Camera-type eye (tissue), 1 donor: Measurements from ENCODE around the gene UNC5CL. TPM values are rescaled to one million over a fixed set of nuclear protein-coding genes. Genes with fewer than 3 reads are reported as not detected.

Source experiments
- total RNA-seq: library from RNA; depleted of rRNA; stranded (reverse); fragments of >200 nt; gene quantifications from one replicate; pipeline ENCODE4 v1.2.3, GENCODE V29; 2014

UNC5CL gene, protein sequence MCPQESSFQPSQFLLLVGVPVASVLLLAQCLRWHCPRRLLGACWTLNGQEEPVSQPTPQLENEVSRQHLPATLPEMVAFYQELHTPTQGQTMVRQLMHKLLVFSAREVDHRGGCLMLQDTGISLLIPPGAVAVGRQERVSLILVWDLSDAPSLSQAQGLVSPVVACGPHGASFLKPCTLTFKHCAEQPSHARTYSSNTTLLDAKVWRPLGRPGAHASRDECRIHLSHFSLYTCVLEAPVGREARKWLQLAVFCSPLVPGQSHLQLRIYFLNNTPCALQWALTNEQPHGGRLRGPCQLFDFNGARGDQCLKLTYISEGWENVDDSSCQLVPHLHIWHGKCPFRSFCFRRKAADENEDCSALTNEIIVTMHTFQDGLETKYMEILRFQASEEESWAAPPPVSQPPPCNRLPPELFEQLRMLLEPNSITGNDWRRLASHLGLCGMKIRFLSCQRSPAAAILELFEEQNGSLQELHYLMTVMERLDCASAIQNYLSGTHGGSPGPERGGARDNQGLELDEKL
- 1.2 TPM for total RNA-seq

DNA sequence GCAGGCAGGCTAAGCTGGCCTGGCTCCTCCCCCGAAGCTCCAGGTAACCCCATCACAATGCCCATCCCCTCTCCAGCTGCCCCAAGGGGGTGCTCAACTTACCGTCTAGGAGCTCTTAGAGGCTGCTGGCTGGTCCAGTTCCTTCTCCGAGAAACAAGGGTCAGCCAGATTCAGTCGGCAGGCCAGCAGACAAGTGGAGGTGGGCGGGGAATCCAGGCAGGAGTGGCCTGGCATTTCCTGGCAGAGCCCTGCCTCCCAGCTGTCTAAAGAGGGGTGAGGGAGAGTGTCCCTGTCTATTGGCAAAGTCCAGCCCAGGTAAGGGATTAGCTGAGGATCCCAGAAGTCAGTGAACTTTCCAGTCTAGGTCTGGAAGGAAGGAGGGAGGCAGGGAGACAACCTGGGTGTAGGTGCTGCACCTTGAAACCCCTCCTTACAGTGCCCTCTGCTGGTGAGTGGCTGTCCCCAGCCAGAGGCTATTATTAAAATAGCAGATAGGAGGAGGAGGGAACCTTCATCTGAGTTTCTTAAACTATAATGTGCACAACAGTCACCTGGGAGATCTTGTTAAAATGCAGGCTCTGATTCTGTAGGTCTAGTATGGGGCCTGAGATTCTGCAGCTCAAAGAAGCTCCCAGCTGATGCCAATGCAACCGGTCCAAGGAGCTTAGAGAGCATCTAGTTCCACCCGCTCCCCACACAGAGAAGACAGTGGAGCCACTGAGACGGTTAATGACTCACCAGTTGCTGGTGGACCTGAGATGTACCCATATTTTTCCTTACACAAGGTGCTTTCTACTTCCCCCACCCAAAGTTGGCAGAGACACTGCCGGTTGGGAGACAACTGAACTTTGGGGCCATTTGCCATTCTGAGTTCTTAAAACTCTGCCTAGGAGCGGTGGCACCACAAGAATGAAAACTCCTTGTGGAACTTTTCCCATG lies at the start of gene UNC5CL:
UNC5CL (minus strand) TSS at position 162 of the 939 bp plus-strand sequence. CDS start 4,147 bp downstream, outside the sequence.

DNA sequence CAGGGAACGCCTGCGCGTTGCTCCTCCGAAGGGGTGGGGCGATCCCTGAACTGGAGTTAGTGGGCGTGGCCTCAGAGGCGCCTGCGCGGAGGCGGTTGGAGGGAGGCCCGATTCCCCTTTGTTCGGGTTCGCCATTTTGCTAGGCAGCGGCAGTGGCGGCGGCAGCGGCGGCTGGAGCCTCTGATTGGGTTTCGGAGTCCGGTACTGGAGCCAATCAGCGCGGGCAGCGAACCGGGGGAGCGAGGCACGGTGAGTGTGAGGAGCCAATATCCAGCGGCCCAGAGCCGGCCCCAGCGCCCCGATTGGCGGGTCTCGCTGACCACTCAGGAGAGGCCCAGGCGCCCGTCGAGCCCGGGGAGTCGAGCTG lies 33.8 kb upstream of the UNC5CL start, which contains the start of gene NFYA:
NFYA (plus strand) TSS at position 139 of the 367 bp plus-strand sequence. CDS start 6,116 bp downstream, outside the sequence.

DNA sequence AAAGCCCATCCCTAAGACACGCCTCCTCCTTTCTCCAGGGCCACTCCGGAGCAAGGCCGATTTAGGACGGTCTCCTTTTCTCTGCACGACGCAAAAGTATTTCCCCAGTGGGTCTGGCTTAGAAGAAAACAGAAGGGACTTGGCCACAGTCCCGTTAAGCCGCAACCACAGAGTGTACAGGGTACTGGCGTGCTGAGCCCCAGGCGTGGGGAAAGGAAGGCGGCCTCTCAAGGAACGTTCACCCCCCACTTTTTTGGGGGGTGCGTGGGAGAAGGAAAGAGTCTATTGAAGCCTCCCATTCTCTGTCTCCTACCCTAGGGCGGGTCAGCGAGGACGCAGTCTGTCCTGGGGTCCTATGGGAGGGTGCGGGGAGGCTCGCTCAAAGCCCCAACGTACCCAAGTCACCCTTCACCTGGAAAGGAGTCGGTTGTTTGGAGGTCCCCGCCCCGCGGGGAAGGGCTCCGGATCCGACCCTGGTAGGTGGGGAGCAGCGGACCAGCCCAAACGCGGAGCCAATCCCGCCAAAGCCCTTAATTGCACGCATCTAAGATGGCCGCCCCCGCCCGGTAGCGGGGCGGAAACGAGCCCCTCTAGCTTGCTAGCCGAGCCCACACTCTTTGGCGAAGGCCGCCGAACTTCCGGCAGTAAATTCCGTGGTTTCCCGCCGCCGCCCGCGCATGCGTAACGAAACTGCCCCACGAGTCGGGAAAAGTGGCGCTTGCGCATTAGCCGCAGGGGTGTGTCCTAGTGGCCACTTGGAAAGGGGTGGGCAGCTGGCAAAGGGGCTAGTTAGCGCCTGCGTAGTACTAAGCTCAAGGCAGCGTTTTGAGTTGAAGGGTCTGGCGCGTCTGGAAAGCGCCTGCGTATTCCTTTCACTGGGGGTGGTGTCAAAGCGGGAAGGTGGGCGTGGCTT lies 33.2 kb upstream of the UNC5CL start, which contains the start of gene OARD1:
OARD1 (minus strand) TSS at position 434 of the 913 bp plus-strand sequence. CDS start 722 bp downstream, outside the sequence.

DNA sequence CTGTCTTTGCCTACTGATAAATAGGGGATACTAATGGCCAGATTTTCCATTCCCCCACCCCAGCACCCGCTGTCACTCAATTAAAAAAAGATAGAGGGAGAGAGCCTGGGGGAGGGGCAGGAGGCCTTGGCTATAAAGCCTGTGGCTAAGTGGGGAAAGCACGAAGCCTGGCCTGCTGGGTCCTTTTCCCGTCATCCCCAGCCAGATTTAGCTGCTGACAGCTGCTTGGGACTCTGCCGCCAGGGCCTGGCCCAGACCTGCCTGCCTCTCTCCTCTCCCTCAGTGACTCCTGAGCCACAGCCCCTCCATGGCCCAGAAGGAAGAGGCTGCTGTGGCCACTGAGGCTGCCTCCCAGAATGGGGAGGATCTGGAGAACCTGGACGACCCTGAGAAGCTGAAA lies 14.0 kb upstream of the UNC5CL start, which contains the start of gene APOBEC2:
APOBEC2 (plus strand) TSS at position 162 of the 400 bp plus-strand sequence; CDS start at position 308, 146 bp downstream.

DNA sequence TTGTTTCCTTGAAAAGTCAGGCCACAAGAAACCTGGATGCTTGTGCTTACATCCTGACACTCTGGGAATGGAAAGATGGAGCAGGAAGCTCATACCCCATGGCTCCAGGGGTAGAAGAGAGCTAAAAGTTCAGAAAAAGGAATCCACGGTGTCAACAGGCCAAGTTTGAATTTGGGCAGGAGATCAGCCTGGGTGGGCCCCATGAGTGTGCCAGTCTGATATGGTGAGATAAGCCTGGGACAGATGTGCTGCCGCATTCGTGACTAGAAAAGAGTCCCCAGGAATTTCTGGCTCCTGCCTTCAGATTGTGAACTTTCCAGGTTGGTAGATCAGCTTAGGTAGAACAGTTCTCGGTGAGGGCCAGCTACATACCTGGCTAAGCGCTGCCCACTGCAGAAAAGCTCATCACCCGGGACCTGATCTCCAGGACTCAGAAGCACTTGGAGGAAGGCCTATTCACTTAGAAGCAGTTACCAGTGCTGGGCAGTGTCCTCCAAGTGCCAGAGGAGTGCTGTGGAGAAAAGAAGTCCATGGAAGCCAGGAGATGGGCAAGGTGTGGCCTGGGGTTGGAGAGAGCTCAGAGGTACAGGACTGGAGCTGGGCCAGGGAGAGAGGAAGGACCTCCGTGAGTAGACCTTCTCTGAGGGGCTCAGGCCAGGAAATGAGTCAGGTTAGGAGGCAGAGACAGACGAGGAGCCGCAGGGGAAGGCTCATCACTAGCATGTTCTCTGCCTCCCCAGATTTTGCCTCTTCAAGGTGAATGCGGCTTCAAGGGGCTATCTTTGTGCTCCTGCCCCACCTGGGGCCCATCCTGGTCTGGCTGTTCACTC lies 3.4 kb upstream of the UNC5CL start, which contains the start of gene TSPO2:
TSPO2 (plus strand) TSS at position 242 of the 830 bp plus-strand sequence; CDS start at position 761, 519 bp downstream.

Other genes with a start within 250 kb of the UNC5CL start
- not detected for gene TSPO2, start 3.2 kb upstream of the UNC5CL start, total RNA-seq
- 31.3 TPM for gene APOBEC2, start 14.0 kb upstream of the UNC5CL start, total RNA-seq
- 36.7 TPM for gene OARD1, start 33.1 kb upstream of the UNC5CL start, total RNA-seq
- gene NFYA, start 33.8 kb upstream of the UNC5CL start, total RNA-seq = 59.0 TPM
- gene TREML1, start 115.1 kb upstream of the UNC5CL start, total RNA-seq = 0.55 TPM
- 0.38 TPM for gene TREM2, start 123.9 kb upstream of the UNC5CL start, total RNA-seq
- gene TREML2, start 161.9 kb upstream of the UNC5CL start, total RNA-seq = 0.27 TPM
- gene TREML4, start 189.1 kb upstream of the UNC5CL start, total RNA-seq = not detected
- gene TREM1, start 247.5 kb upstream of the UNC5CL start, total RNA-seq = 1.8 TPM